Astrocyte (in vitro differentiated cells and primary cell): ENCODE measurements around the gene SLC25A25.

ENCODE experiments used
- EZH2 ChIP-seq: IDR thresholded peaks from 2 replicates; pipeline ENCODE4 v1.6.1; 2012; ENCODE audit warnings: mild to moderate bottlenecking, low read length, inconsistent platforms; ENCODE audit not compliant: insufficient read depth
- TF ChIP-seq, protein P1 (sequence below): IDR thresholded peaks from 2 replicates; pipeline ENCODE4 v1.5.1; 2011; ENCODE audit warnings: low read depth, mild to moderate bottlenecking, inconsistent platforms, low read length, moderate library complexity; ENCODE audit not compliant: insufficient read depth

DNA sequence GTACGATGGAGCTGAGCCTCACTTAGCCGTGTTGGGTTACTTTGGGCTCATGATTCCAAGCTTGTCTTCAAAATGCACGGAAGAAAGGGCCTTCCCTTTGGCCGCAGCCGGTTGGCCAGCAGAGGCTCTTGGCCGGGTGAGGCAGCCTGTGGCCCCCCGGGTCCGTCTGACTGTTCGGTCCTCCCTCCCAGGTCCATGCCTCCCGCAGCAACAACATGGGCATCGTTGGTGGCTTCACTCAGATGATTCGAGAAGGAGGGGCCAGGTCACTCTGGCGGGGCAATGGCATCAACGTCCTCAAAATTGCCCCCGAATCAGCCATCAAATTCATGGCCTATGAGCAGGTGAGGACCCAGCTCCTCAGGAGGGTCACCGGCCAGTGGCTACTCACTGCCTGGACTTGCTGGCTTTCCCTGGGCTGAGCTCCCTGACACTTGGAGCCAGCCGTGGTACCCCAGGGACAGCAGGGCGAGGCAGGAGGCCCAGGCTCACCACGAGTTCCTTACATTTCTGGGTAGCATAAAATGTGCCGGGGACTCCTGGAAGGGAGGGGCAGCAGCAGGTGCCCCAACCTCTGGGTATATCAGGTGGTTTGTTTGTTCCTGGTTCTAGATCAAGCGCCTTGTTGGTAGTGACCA, 37.6 kb downstream of the SLC25A25 start:
- TF ChIP-seq, protein P1, sequence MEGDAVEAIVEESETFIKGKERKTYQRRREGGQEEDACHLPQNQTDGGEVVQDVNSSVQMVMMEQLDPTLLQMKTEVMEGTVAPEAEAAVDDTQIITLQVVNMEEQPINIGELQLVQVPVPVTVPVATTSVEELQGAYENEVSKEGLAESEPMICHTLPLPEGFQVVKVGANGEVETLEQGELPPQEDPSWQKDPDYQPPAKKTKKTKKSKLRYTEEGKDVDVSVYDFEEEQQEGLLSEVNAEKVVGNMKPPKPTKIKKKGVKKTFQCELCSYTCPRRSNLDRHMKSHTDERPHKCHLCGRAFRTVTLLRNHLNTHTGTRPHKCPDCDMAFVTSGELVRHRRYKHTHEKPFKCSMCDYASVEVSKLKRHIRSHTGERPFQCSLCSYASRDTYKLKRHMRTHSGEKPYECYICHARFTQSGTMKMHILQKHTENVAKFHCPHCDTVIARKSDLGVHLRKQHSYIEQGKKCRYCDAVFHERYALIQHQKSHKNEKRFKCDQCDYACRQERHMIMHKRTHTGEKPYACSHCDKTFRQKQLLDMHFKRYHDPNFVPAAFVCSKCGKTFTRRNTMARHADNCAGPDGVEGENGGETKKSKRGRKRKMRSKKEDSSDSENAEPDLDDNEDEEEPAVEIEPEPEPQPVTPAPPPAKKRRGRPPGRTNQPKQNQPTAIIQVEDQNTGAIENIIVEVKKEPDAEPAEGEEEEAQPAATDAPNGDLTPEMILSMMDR = no peak
- no peak for TF ChIP-seq EZH2
